ENCODE measurements around the gene COIL.
A peak's percentile ranks its signal among the peaks of the same experiment; 100 is the strongest.
"Not testable (repeated sequence)": the region's sequence is repeated elsewhere in the genome, so short reads cannot be mapped to it uniquely, and the experiment has no call there.

Gene COIL

GRCh38 chr17:56992364-56992763, 31.5 kb upstream of the COIL start:
- peaks cover 34% of the 10 kb centered on the region for H3K36me3 ChIP-seq (ENCODE audit: control insufficient read depth, low read depth, low read length)
- no peak overlapping the region for H3K4me3 ChIP-seq (ENCODE audit: low read length)
- no peaks in the 10 kb centered on the region for H3K9me3 ChIP-seq (ENCODE audit: control insufficient read depth, low read depth, low read length)
- H3K9ac ChIP-seq (ENCODE audit: low read length): no peak overlapping the region
- H3K4me1 ChIP-seq (ENCODE audit: control insufficient read depth, low read depth, low read length): no peaks in the 10 kb centered on the region
- no peaks in the 10 kb centered on the region for H3K27me3 ChIP-seq (ENCODE audit: control insufficient read depth, insufficient read depth, low read length)
- H3K27ac ChIP-seq (ENCODE audit: low read length): no peak overlapping the region

- H3K9ac ChIP-seq (ENCODE audit: low read length): no peak overlapping the region
- H3K4me1 ChIP-seq (ENCODE audit: control insufficient read depth, low read depth, low read length): no peaks in the 10 kb centered on the region
- H3K36me3 ChIP-seq (ENCODE audit: control insufficient read depth, low read depth, low read length): peaks cover 30% of the 10 kb centered on the region
- H3K9me3 ChIP-seq (ENCODE audit: control insufficient read depth, low read depth, low read length): no peaks in the 10 kb centered on the region
- H3K27ac ChIP-seq (ENCODE audit: low read length): no peak overlapping the region
- H3K27me3 ChIP-seq (ENCODE audit: control insufficient read depth, insufficient read depth, low read length): no peaks in the 10 kb centered on the region
- H3K4me3 ChIP-seq (ENCODE audit: low read length): no peak overlapping the region
These were observed 28.2 kb upstream of the COIL start for GRCh38 chr17:56988901-56989572.

DNA sequence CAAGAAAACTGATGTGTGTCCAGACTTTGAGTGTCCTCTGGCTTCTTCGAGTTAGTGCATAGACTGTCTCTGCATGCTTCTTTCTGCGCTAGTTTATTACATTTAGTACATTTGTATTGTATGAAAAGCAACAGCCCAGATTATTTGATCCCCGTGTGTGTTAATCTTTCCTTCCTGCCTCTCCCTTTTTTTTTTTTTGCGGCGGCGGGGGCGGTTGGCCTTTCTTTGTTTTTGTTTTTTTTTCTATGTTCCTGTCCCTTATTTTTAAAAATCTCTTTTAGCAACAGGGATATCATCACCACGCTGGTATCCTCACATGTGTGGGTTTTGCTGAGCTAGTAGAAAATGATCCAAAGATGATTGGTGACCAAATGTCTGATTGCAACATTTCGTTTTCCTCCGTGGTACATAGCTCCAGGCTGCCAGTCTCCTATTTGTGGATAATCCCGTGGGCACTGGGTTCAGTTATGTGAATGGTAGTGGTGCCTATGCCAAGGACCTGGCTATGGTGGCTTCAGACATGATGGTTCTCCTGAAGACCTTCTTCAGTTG, 26.5 kb upstream of the COIL start:
- H3K36me3 ChIP-seq (ENCODE audit: control insufficient read depth, low read depth, low read length): peaks cover 28% of the 10 kb centered on the region
- no peak overlapping the region for H3K4me3 ChIP-seq (ENCODE audit: low read length)
- H3K9me3 ChIP-seq (ENCODE audit: control insufficient read depth, low read depth, low read length): no peaks in the 10 kb centered on the region
- peaks cover 3% of the 10 kb centered on the region for H3K4me1 ChIP-seq (ENCODE audit: control insufficient read depth, low read depth, low read length)
- H3K27me3 ChIP-seq (ENCODE audit: control insufficient read depth, insufficient read depth, low read length): no peaks in the 10 kb centered on the region
- no peak overlapping the region for H3K9ac ChIP-seq (ENCODE audit: low read length)
- H3K27ac ChIP-seq (ENCODE audit: low read length): no peak overlapping the region

DNA sequence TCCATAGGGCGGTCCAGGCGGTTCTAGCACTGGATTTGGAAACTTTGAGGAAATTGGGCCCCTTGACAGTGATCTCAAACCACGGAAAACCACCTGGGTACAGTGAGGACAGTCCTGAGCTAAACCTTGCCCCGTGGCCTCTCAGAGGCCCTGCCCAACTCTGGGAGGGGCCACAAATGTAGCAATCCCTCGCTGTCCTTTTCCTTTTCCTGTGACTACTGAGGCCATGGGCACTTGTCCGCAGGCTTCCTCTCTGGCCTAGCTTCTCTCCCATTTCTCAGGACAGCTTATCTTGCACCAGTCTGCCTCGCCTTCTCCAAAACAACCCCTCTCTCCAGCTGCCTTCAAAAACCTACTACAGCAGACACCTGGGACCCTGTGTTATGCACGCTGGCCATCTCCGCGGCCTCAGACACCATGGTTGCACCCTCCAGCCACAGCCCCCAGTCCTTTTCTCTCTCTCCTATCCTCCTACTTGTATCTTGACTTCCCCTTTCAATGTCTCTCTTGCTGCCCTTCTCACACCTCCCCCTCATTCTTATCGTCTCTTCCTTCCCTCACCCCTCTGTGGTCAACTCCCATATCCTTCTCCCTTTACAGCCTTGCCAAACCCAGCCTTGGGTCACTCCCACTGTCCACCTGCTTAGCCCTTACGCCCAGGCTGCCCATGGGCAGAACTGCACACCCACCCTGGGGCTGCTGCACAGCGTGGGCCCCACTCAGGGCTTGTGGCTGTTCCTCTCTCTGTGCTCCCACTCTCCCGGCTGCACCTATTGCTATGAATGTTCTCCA, 24.7 kb upstream of the COIL start:
- H3K27ac ChIP-seq (ENCODE audit: low read length): no peak overlapping the region
- peaks cover 10% of the 10 kb centered on the region for H3K4me1 ChIP-seq (ENCODE audit: control insufficient read depth, low read depth, low read length)
- no peak overlapping the region for H3K9ac ChIP-seq (ENCODE audit: low read length)
- peaks cover 26% of the 10 kb centered on the region for H3K36me3 ChIP-seq (ENCODE audit: control insufficient read depth, low read depth, low read length)
- H3K27me3 ChIP-seq (ENCODE audit: control insufficient read depth, insufficient read depth, low read length): no peaks in the 10 kb centered on the region
- H3K9me3 ChIP-seq (ENCODE audit: control insufficient read depth, low read depth, low read length): no peaks in the 10 kb centered on the region
- H3K4me3 ChIP-seq (ENCODE audit: low read length): no peak overlapping the region

GRCh38 chr17:56983366-56983765, 22.5 kb upstream of the COIL start:
- Histone ChIP-seq H3K36me3 (ENCODE audit: control insufficient read depth, low read depth, low read length) (peaks cover 20% of the 10 kb centered on the region), H3K9ac (ENCODE audit: low read length) (no peak overlapping the region), H3K9me3 (ENCODE audit: control insufficient read depth, low read depth, low read length) (no peaks in the 10 kb centered on the region), H3K4me3 (ENCODE audit: low read length) (no peak overlapping the region), H3K27ac (ENCODE audit: low read length) (no peak overlapping the region), H3K4me1 (ENCODE audit: control insufficient read depth, low read depth, low read length) (peaks cover 20% of the 10 kb centered on the region), H3K27me3 (ENCODE audit: control insufficient read depth, insufficient read depth, low read length) (no peaks in the 10 kb centered on the region)

- H3K9ac ChIP-seq (ENCODE audit: low read length): no peak overlapping the region
- H3K36me3 ChIP-seq (ENCODE audit: control insufficient read depth, low read depth, low read length): peaks cover 11% of the 10 kb centered on the region
- H3K27ac ChIP-seq (ENCODE audit: low read length): no peak overlapping the region
- H3K9me3 ChIP-seq (ENCODE audit: control insufficient read depth, low read depth, low read length): no peaks in the 10 kb centered on the region
- peaks cover 22% of the 10 kb centered on the region for H3K4me1 ChIP-seq (ENCODE audit: control insufficient read depth, low read depth, low read length)
- H3K4me3 ChIP-seq (ENCODE audit: low read length): no peak overlapping the region
- no peaks in the 10 kb centered on the region for H3K27me3 ChIP-seq (ENCODE audit: control insufficient read depth, insufficient read depth, low read length)
These were observed 21.5 kb upstream of the COIL start for GRCh38 chr17:56982312-56982711.

GRCh38 chr17:56980526-56980925, 19.7 kb upstream of the COIL start:
- not testable (repeated sequence) for H3K27ac ChIP-seq (ENCODE audit: low read length); H3K4me3 ChIP-seq (ENCODE audit: low read length)

GRCh38 chr17:56979091-56979480, 18.2 kb upstream of the COIL start:
- H3K27me3 ChIP-seq (ENCODE audit: control insufficient read depth, insufficient read depth, low read length): no peaks in the 10 kb centered on the region
- H3K4me3 ChIP-seq (ENCODE audit: low read length): peak overlapping the region; percentile 80
- H3K36me3 ChIP-seq (ENCODE audit: control insufficient read depth, low read depth, low read length): peaks cover 3% of the 10 kb centered on the region
- no peak overlapping the region for H3K9ac ChIP-seq (ENCODE audit: low read length)
- H3K4me1 ChIP-seq (ENCODE audit: control insufficient read depth, low read depth, low read length): peaks cover 27% of the 10 kb centered on the region
- H3K27ac ChIP-seq (ENCODE audit: low read length): no peak overlapping the region
- no peaks in the 10 kb centered on the region for H3K9me3 ChIP-seq (ENCODE audit: control insufficient read depth, low read depth, low read length)

More at GRCh38 chr17:56980526-56980925, 19.7 kb upstream of the COIL start:
- not testable (repeated sequence) for H3K9ac ChIP-seq (ENCODE audit: low read length); H3K9me3 ChIP-seq (ENCODE audit: control insufficient read depth, low read depth, low read length); H3K36me3 ChIP-seq (ENCODE audit: control insufficient read depth, low read depth, low read length); H3K27me3 ChIP-seq (ENCODE audit: control insufficient read depth, insufficient read depth, low read length)
- peaks cover 27% of the 10 kb centered on the region for H3K4me1 ChIP-seq (ENCODE audit: control insufficient read depth, low read depth, low read length)

DNA sequence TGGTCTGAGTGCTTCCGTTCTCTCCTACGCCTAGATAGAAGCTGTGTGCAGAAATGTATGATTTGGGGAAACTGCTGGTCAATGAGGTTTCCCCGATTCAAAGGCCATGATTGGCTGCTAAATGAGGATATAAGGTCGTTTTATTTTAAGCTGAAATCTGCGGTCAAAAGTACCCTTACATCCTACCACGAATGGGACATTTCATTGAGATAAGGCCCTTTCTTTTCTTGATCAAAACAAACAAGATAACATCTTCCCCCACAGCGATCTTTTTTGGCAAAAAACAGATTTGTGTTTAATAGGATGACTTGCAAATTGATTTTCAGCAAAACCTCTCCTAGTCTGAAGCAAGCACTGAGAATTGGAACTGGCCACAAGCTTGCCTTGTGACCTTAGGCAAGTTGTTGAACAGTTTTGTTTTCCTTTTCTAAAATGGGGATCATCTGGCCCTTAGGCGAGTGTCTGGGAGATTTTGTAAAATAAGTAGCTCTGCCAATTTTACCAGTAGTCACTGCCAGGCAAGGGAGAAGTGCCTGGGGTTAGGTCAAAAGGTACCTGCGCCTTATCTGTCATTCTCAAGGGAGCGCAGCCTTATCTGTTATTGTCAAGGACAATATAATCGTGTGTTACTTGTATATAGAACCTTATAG, 17.7 kb upstream of the COIL start:
- Histone ChIP-seq H3K27ac (ENCODE audit: low read length) (no peak overlapping the region), H3K9me3 (ENCODE audit: control insufficient read depth, low read depth, low read length) (no peaks in the 10 kb centered on the region), H3K36me3 (ENCODE audit: control insufficient read depth, low read depth, low read length) (peaks cover 3% of the 10 kb centered on the region), H3K9ac (ENCODE audit: low read length) (no peak overlapping the region), H3K4me3 (ENCODE audit: low read length) (peak overlapping the region; percentile 80), H3K27me3 (ENCODE audit: control insufficient read depth, insufficient read depth, low read length) (no peaks in the 10 kb centered on the region), H3K4me1 (ENCODE audit: control insufficient read depth, low read depth, low read length) (peaks cover 27% of the 10 kb centered on the region)

GRCh38 chr17:56977673-56978395, 17.0 kb upstream of the COIL start, which contains the start of gene SCPEP1:
Gene SCPEP1, plus strand, starts transcription at chr17:56978131. Its CDS starts 29 bp downstream, at chr17:56978160.
- Histone ChIP-seq H3K9ac (ENCODE audit: low read length) (no peak within 1 kb of the TSS), H3K36me3 (ENCODE audit: control insufficient read depth, low read depth, low read length) (peaks cover 3% of the 10 kb centered on the region), H3K4me3 (ENCODE audit: low read length) (peak within 1 kb of the TSS; percentile 80), H3K27me3 (ENCODE audit: control insufficient read depth, insufficient read depth, low read length) (no peaks in the 10 kb centered on the region), H3K4me1 (ENCODE audit: control insufficient read depth, low read depth, low read length) (peaks cover 27% of the 10 kb centered on the region), H3K9me3 (ENCODE audit: control insufficient read depth, low read depth, low read length) (no peaks in the 10 kb centered on the region), H3K27ac (ENCODE audit: low read length) (no peak within 1 kb of the TSS)
